ENCODE data around the gene CABP2. TPM values are rescaled to one million over a fixed set of nuclear protein-coding genes. Genes with fewer than 3 reads are reported as not detected.

The CABP2 gene
- total RNA-seq, 2 donors from 2014 or later, result not detected

DNA sequence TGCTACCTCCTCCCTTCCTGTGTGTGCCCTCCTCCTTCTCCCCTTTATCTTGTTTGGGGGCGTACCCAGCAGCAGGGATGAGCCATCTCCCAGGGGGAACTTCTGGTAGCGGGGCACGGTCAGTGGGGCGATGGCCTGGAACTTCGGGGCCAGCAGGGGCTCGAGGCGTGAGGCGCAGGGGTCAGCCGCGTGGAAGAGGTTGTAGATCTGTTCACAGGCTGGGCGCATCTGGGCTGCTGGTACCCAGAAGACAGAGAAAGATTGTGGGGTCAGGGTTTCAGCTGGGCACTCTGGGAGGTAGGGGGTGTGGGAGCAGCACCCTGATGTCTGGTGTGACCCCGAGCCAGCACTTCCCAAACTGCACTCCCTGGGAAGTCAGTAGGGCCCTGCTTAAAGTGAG lies 27.1 kb downstream of the CABP2 start:
- ATAC-seq (ENCODE audit: insufficient number of reproducible peaks, low FRiP score, low read depth) (no peak), DNase-seq (ENCODE audit: low spot score) (no peak)
- H3K4me1 ChIP-seq (ENCODE audit: control insufficient read depth in 1 of 2, low read depth in 2 of 2), result no peaks in the 10 kb centered on the region
- no peaks in the 10 kb centered on the region for H3K27me3 ChIP-seq (replicated peaks; ENCODE audit: insufficient read depth)
- H3K4me3 ChIP-seq, result no peak overlapping the region
- peaks cover 40% of the 10 kb centered on the region for H3K36me3 ChIP-seq
- no peak for TF ChIP-seq CTCF (IDR thresholded peaks at IDR 0.05)
- H3K9me3 ChIP-seq, result no peaks in the 10 kb centered on the region
- no peak overlapping the region for H3K27ac ChIP-seq

DNA sequence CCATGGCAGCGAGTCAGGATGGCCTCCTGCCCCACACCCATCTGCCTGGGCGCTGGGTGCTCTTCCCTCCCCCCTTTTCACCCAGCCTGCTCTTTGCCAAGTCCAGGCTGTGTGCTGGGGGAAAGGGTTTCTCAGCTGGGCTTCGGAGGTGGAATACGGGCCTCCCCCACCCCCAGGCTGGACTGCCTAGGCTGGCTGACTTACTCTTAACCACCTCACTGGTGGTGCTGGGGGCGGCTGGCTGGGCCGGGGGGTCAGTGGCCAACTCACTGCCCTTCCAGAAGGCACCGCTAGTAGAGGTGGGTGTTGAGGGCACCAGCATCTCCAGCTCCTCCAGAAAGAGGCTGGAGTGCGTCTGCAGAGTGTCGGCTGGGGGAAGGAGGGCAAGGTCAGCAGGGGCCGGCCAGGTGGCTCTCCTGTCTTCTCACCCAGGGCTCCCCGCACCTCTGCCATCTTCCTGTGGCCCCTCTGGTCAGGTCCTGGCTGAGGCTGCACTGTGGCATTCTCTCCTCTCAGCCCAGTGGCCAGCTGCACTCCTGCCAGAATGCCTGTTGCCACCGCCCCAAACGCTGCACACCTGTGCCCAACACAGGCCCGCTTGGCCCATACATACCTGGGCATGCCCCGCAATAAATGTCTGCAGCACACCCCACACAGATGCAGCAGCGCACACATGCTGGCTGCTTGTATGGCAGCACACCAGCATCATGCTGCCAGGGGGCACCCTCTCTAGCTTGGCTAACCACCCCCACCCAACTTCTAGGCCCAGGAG lies 27.8 kb downstream of the CABP2 start:
- no peak for DNase-seq (ENCODE audit: low spot score)

GRCh38 chr11:67494371-67495233 lies 28.6 kb downstream of the CABP2 start:
- H3K36me3 ChIP-seq, result peaks cover 50% of the 10 kb centered on the region
- ATAC-seq (ENCODE audit: insufficient number of reproducible peaks, low FRiP score, low read depth), result no peak
- no peaks in the 10 kb centered on the region for H3K27me3 ChIP-seq (replicated peaks; ENCODE audit: insufficient read depth)
- H3K4me1 ChIP-seq (ENCODE audit: control insufficient read depth in 1 of 2, low read depth in 2 of 2), result no peaks in the 10 kb centered on the region
- H3K27ac ChIP-seq, result no peak overlapping the region
- no peak for DNase-seq (ENCODE audit: low spot score)
- TF ChIP-seq CTCF (IDR thresholded peaks at IDR 0.05), result no peak
- no peaks in the 10 kb centered on the region for H3K9me3 ChIP-seq
- no peak overlapping the region for H3K4me3 ChIP-seq

More for the DNA sequence above, 27.8 kb downstream of the CABP2 start:
- H3K27ac ChIP-seq, result no peak overlapping the region
- no peaks in the 10 kb centered on the region for H3K27me3 ChIP-seq (replicated peaks; ENCODE audit: insufficient read depth)
- H3K4me1 ChIP-seq (ENCODE audit: control insufficient read depth in 1 of 2, low read depth in 2 of 2), result no peaks in the 10 kb centered on the region
- H3K9me3 ChIP-seq, result no peaks in the 10 kb centered on the region
- H3K4me3 ChIP-seq, result no peak overlapping the region
- no peak for ATAC-seq (ENCODE audit: insufficient number of reproducible peaks, low FRiP score, low read depth)
- peaks cover 47% of the 10 kb centered on the region for H3K36me3 ChIP-seq
- no peak for TF ChIP-seq CTCF (IDR thresholded peaks at IDR 0.05)

- no peak for TF ChIP-seq CTCF (IDR thresholded peaks at IDR 0.05)
- H3K36me3 ChIP-seq, result peaks cover 50% of the 10 kb centered on the region
- no peak for ATAC-seq (ENCODE audit: insufficient number of reproducible peaks, low FRiP score, low read depth)
Measured at GRCh38 chr11:67493548-67494370, 29.5 kb downstream of the CABP2 start.

More at GRCh38 chr11:67493548-67494370, 29.5 kb downstream of the CABP2 start:
- Histone ChIP-seq H3K9me3 (no peaks in the 10 kb centered on the region), H3K27ac (no peak overlapping the region), H3K4me3 (no peak overlapping the region), H3K27me3 (replicated peaks; ENCODE audit: insufficient read depth) (no peaks in the 10 kb centered on the region), H3K4me1 (ENCODE audit: control insufficient read depth in 1 of 2, low read depth in 2 of 2) (no peaks in the 10 kb centered on the region)
- no peak for DNase-seq (ENCODE audit: low spot score)

Measured in thoracic aorta (tissue), 2 donors.